ENCODE measurements around the gene FCGR2B.

DNA sequence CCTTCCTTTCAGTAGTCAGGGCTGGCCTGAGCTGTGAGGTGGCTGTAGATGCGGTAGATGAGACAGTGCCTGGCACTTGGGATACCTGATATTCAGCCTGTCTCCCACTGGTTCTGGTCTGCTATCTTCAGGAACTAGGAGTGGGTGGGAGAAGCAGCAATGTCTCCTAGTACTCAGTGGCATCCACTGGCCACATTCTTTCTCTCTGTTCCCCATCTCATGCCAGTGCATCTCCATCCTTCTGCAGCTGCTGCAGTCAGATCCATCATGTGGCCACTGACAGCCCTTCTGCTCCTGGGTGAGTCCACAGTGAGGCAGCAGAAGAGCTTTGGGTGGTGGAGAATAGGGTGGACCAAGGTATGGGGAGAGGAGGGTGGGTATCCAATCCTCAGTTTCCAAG lies 59.5 kb downstream of the FCGR2B start:
- TF ChIP-seq, protein P1, sequence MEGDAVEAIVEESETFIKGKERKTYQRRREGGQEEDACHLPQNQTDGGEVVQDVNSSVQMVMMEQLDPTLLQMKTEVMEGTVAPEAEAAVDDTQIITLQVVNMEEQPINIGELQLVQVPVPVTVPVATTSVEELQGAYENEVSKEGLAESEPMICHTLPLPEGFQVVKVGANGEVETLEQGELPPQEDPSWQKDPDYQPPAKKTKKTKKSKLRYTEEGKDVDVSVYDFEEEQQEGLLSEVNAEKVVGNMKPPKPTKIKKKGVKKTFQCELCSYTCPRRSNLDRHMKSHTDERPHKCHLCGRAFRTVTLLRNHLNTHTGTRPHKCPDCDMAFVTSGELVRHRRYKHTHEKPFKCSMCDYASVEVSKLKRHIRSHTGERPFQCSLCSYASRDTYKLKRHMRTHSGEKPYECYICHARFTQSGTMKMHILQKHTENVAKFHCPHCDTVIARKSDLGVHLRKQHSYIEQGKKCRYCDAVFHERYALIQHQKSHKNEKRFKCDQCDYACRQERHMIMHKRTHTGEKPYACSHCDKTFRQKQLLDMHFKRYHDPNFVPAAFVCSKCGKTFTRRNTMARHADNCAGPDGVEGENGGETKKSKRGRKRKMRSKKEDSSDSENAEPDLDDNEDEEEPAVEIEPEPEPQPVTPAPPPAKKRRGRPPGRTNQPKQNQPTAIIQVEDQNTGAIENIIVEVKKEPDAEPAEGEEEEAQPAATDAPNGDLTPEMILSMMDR (IDR thresholded peaks at IDR 0.05): no peak
- TF ChIP-seq EZH2 (IDR thresholded peaks at IDR 0.05) (no peak), EZH2phosphoT487 (IDR thresholded peaks at IDR 0.05) (no peak)

All from neural progenitor cell (in vitro differentiated cells).